Lower lobe of right lung (tissue), 2 donors: ENCODE results near the gene GALR3. TPM values are rescaled to one million over a fixed set of nuclear protein-coding genes. Genes with fewer than 3 reads are reported as not detected.
A peak's percentile ranks its signal among the peaks of the same experiment; 100 is the strongest.

ENCODE experiments used
- ATAC-seq, 2 donors: fragments of 200-7000 bp; cut with Tn5 transposase; one replicate each; pipeline ENCODE4 v1.9.1; 2020 to 2022; ENCODE audit warnings: mild to moderate bottlenecking in 2 of 2, moderate library complexity in 2 of 2
- DNase-seq: peaks from one replicate; pipeline ENCODE4 v3.0.0-alpha.2; 2020
- H3K27ac ChIP-seq: fragments of 200-600 bp; one replicate; pipeline ENCODE4 v1.8.0; 2022
- H3K27me3 ChIP-seq: fragments of 200-600 bp; one replicate; pipeline ENCODE4 v1.8.0; 2022; ENCODE audit warnings: low read depth
- H3K36me3 ChIP-seq: fragments of 200-600 bp; one replicate; pipeline ENCODE4 v1.8.0; 2022; ENCODE audit warnings: mild to moderate bottlenecking
- H3K4me1 ChIP-seq: fragments of 200-600 bp; one replicate; pipeline ENCODE4 v1.8.0; 2022
- H3K4me3 ChIP-seq: fragments of 200-600 bp; one replicate; pipeline ENCODE4 v1.8.0; 2022; ENCODE audit warnings: mild to moderate bottlenecking
- H3K9me3 ChIP-seq: fragments of 200-600 bp; one replicate; pipeline ENCODE4 v1.8.0; 2022
- CTCF ChIP-seq: fragments of 200-600 bp; IDR thresholded peaks from one replicate; pipeline ENCODE4 v1.8.0; 2022; ENCODE audit warnings: antibody characterized with exemption, mild to moderate bottlenecking
- intact Hi-C: fragments of 100-400 bp; cut with DNase I; formaldehyde crosslinking; loops from one replicate; pipeline ENCODE4 v1.11.0; 2022
- total RNA-seq: library from RNA; stranded (reverse); fragmentation: NEBNext Ultra II Directional; extraction: Animal tissue kit (Norgen Biotek cat#: 25700); gene quantifications from one replicate; pipeline ENCODE4 v1.2.1, GENCODE V29; 2021
- donor health status: DM: no; HTN: yes; CAD: no; lungs with severe emphysema.

The GALR3 gene
- total RNA-seq, 1 donor from 2014 or later = not detected

GRCh38 chr22:37850801-37851200 is 27.6 kb downstream of the GALR3 start:
- H3K4me3 ChIP-seq = no peak overlapping the region
- intact Hi-C loops = no loop called here
- no peaks in the 10 kb centered on the region for H3K9me3 ChIP-seq
- no peak for ATAC-seq
- no peak overlapping the region for H3K27ac ChIP-seq
- DNase-seq = no peak
- peaks cover 20% of the 10 kb centered on the region for H3K4me1 ChIP-seq
- no peak for TF ChIP-seq CTCF
- H3K36me3 ChIP-seq = peaks cover 52% of the 10 kb centered on the region
- no peaks in the 10 kb centered on the region for H3K27me3 ChIP-seq

DNA sequence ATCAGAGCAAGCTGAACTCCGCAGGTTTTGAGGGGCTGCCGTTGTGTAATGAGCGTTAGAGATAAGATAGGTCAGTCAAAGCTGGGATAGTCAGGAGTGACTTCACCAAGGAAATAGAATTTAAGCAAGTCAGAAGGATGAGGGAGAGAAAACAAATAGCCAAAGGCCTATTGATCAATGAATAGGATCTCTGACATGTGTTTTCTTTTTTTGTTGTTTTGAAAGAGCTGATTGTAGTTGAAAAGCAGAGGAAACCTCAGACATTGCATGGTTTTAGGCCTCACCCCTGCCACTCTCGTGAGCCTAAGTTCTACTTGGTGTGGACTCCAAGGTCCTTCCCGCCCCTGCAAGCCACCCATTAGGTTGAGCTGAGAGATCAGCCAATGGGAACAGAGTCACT is 29.2 kb downstream of the GALR3 start:
- Histone ChIP-seq H3K27me3 (no peaks in the 10 kb centered on the region), H3K4me1 (peaks cover 20% of the 10 kb centered on the region), H3K9me3 (no peaks in the 10 kb centered on the region), H3K36me3 (peaks cover 69% of the 10 kb centered on the region), H3K27ac (no peak overlapping the region), H3K4me3 (no peak overlapping the region)
- no peak for TF ChIP-seq CTCF
- ATAC-seq (no peak), DNase-seq (no peak)
- intact Hi-C loops = no loop called here

DNA sequence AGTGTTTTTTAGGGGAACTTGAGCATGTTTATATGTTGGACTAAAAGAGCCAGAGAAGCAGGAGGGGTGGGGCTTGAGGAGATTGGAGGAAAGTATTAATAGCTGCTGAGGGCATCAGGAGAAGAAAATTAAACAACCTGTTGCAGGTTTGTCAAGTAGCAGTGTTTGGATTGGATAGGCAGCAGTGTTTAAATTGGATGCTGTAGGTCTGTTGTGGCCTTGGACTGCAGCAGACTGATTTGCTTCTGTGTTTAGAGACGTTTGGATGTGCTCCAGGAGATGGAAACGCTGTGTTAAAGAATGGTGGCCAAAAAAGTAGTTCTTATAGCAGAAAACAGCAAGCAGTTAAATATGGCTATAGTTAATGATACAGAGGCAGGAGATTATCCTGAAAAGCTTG is 31.8 kb downstream of the GALR3 start:
- no peaks in the 10 kb centered on the region for H3K9me3 ChIP-seq
- no peak for TF ChIP-seq CTCF
- no peak for ATAC-seq
- no peaks in the 10 kb centered on the region for H3K27me3 ChIP-seq
- H3K4me3 ChIP-seq = no peak overlapping the region
- intact Hi-C loops = no loop called here
- no peak overlapping the region for H3K27ac ChIP-seq
- no peak for DNase-seq
- peaks cover 94% of the 10 kb centered on the region for H3K36me3 ChIP-seq
- H3K4me1 ChIP-seq = peaks cover 17% of the 10 kb centered on the region

- H3K9me3 ChIP-seq = no peaks in the 10 kb centered on the region
- intact Hi-C loops = no loop called here
- H3K36me3 ChIP-seq = peaks cover 99% of the 10 kb centered on the region
- no peaks in the 10 kb centered on the region for H3K27me3 ChIP-seq
- H3K27ac ChIP-seq = no peak overlapping the region
- H3K4me3 ChIP-seq = no peak overlapping the region
- peaks cover 17% of the 10 kb centered on the region for H3K4me1 ChIP-seq
- DNase-seq = no peak
- ATAC-seq = peak; percentile 45 to 79
- TF ChIP-seq CTCF = no peak
Measured at GRCh38 chr22:37855462-37855861, 32.3 kb downstream of the GALR3 start.

GRCh38 chr22:37860796-37861421 is 37.7 kb downstream of the GALR3 start:
- TF ChIP-seq CTCF = no peak
- Histone ChIP-seq H3K36me3 (peaks cover 100% of the 10 kb centered on the region), H3K4me1 (peaks cover 23% of the 10 kb centered on the region), H3K9me3 (no peaks in the 10 kb centered on the region), H3K27me3 (no peaks in the 10 kb centered on the region), H3K27ac (peak overlapping the region; percentile 14), H3K4me3 (no peak overlapping the region)
- ATAC-seq = peak; percentile 87 to 88
- no peak for DNase-seq
- intact Hi-C loops = loop anchor here (10.0 kb wide), 1 partner anchor 46 kb away; no protein-coding TSS in a partner anchor
